Measurements from ENCODE around the gene LARP6.

LARP6 gene

GRCh38 chr15:70783041-70783440 lies 70.9 kb downstream of the LARP6 start:
- FAIRE-seq, result no peak
- DNase-seq (ENCODE audit: insufficient read length, low spot score), result no peak
- no peak for TF ChIP-seq CTCF (IDR thresholded peaks at IDR 0.05; ENCODE audit: insufficient read depth, missing control alignments)

- TF ChIP-seq CTCF (IDR thresholded peaks at IDR 0.05; ENCODE audit: insufficient read depth, missing control alignments), result no peak
- DNase-seq (ENCODE audit: insufficient read length, low spot score), result no peak
- FAIRE-seq, result no peak
Measured at GRCh38 chr15:70781236-70781635, 72.7 kb downstream of the LARP6 start.

Data from D721Med (cell line).